ENCODE measurements around the gene ZFYVE9.
A peak's percentile ranks its signal among the peaks of the same experiment; 100 is the strongest.
"Not testable (repeated sequence)": the region's sequence is repeated elsewhere in the genome, so short reads cannot be mapped to it uniquely, and the experiment has no call there.

The ZFYVE9 gene, protein sequence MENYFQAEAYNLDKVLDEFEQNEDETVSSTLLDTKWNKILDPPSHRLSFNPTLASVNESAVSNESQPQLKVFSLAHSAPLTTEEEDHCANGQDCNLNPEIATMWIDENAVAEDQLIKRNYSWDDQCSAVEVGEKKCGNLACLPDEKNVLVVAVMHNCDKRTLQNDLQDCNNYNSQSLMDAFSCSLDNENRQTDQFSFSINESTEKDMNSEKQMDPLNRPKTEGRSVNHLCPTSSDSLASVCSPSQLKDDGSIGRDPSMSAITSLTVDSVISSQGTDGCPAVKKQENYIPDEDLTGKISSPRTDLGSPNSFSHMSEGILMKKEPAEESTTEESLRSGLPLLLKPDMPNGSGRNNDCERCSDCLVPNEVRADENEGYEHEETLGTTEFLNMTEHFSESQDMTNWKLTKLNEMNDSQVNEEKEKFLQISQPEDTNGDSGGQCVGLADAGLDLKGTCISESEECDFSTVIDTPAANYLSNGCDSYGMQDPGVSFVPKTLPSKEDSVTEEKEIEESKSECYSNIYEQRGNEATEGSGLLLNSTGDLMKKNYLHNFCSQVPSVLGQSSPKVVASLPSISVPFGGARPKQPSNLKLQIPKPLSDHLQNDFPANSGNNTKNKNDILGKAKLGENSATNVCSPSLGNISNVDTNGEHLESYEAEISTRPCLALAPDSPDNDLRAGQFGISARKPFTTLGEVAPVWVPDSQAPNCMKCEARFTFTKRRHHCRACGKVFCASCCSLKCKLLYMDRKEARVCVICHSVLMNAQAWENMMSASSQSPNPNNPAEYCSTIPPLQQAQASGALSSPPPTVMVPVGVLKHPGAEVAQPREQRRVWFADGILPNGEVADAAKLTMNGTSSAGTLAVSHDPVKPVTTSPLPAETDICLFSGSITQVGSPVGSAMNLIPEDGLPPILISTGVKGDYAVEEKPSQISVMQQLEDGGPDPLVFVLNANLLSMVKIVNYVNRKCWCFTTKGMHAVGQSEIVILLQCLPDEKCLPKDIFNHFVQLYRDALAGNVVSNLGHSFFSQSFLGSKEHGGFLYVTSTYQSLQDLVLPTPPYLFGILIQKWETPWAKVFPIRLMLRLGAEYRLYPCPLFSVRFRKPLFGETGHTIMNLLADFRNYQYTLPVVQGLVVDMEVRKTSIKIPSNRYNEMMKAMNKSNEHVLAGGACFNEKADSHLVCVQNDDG (N-terminal part only)

DNA sequence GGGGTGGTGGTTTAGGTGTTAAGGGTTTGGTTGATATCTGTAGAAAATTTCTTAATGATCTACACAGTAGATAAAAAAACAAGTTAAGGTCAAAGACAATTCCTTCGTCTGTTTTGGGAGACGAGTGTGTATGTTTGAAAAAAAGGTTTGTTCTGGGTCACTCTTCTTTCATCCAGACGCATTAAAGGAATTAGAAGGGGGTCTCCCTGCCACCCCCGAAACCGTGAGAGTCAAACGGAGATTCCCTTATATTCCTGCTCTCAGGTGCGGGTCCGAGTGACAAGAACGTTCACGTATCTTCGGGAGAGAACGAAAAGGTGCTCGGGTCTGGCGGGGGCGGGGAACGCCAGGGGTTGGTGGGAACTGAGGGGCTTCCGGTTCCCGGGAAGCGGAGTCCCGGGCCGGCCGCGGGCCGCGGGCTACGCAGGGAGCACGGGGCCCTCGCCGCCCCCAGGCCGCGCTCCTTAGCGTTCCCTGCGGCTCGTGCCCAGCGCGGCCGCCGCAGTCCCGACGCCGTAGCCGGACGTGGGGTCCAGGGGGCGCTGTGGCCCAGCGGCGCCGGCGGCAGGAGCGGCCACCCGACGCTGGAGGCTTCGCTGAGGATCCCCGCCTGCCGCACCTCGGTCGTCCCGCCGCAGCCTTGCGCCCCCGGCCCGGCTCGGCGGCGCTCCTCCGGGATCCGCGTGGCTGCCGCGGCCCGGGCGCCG, at the start of gene ZFYVE9:
TSS of gene ZFYVE9 (plus strand) at position 577 of the 707 bp plus-strand sequence. CDS start 91,118 bp downstream, outside the sequence.
- peak; percentile 68 for DNase-seq

DNA sequence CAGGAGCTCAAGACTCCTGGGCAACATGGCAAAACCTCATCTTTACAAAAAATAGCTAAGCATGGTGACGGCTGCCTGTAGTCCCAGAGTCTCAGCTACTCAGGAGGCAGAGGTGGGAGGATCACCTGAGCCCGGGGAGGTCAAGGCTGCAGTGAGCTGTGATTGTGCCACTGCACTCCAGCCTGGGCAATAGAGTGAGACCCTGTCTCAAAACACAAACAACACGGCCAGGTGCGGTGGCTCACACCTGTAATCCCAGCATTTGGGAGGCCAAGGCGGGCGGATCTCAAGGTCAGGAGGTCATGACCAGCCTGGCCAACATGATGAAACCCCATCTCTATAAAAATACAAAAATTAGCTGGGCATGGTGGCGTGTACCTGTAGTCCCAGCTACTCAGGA, 47.6 kb upstream of the ZFYVE9 start:
- not testable (repeated sequence) for DNase-seq

DNA sequence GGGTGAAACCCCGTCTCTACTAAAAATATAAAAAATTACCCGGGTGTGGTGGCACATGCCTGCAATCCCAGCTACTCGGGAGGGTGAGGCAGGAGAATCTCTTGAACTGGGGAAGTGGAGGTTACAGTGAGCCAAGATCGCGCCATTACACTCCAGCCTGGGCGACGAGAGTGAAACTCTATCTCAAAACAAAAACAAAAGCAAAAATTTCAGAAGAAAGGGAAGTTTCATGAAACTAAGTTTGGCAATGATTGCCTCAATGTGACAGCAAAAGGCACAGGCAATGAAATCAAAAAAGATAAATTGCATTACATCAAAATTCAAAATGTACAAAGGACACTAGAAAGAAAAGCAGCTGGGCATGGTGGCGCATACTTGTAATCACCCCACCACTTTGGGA, 45.7 kb upstream of the ZFYVE9 start:
- no peak for DNase-seq

DNA sequence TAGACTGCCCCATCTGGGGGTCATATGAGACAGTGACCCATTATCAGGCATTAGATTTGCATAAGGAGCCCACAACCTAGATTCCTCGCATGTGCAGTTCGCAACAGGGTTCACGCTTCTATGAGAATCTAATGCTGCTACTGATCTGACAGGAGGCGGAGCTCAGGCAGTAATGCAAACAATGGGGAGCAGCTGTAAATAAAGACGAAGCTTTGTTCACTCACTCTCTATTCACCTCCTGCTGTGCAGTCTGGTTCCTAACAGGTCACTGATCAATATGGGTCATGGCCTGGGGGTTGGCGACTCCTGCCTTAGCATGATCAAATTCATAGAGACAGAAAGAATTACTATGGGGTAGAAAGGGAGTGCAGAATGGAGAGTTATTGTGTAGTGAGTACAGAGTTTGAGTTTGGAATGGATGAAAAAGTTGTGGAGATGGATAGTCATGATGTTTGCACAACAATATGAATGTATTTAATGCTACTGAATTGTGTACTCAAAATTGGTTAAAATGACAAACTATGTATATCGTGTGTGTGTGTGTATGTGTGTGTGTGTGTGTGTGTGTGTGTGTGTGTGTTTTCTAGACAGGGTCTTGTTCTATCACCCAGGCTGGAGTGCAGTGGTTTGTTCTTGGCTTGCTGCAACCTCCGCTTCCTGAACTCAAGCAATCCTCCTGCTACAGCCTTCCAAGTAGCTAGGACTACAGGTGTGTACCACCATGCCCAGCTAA, 43.6 kb upstream of the ZFYVE9 start:
- no peak for DNase-seq

DNA sequence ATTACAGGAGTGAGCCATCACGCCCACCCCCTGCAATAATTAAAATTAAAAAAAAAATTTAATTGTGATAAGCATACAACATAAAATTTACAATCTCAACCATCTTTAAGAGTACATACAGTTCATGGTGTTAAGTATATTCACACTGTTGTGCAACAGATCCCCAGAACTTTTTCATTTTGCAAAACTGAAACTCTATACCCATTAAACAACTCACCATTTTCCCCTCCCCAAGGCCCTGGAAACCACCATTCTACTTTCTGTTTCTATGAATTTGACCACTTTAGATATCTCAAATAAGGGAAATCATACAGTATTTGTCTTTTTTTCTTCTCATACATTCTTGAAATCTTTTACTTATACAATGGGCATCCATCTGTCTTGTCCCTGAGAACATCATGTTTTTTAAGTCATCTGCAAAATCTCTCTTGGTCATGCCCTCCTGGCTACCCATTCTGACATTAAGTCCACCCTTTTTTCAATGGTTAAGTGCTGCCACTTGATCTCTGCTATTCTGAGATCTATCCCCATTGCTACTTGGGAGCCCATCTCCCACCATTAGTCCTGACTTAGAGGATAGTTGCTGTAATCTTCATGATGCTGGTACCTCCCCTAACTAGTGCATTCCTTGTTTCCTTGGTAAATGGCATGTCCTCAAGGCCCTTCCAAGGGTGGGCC, 39.4 kb upstream of the ZFYVE9 start:
- DNase-seq: no peak

DNA sequence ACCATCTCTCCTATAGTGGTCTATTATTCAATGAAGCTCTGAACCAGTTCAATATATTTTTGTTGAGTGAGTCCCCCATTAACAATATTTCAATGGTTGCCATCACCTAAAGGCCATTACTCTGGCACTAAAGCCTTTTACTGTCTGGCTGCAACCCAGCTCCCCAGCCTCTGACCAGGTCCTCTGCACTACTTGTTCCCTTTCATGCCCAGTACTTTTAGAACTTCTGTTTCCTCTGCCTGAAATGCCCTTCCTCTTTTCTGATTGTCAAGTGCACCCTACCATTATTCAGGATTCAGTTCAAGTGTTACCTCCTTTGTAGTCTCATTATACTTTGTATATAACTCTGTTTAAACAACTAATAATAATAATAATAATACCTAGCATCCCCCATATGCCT, 30.4 kb upstream of the ZFYVE9 start:
- DNase-seq: no peak

DNA sequence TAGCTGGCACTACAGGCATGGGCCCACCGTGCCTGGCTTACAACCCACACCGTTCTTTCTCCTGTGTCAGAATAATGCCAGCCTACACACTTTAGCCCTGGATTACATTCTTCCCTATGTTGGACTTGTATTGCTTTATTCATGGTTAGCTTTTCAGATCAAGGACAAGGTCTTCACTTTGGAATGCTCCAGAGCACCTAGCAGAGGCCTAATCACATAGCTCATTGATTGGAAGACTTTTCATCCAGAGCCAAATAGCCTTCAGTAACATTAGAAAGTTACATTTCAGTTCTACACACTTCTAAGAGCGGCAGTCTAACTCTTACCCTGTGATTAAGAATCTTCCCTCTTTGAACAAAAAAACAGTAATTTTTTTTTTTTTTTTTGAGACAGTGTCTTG, 29.4 kb upstream of the ZFYVE9 start:
- no peak for DNase-seq

DNA sequence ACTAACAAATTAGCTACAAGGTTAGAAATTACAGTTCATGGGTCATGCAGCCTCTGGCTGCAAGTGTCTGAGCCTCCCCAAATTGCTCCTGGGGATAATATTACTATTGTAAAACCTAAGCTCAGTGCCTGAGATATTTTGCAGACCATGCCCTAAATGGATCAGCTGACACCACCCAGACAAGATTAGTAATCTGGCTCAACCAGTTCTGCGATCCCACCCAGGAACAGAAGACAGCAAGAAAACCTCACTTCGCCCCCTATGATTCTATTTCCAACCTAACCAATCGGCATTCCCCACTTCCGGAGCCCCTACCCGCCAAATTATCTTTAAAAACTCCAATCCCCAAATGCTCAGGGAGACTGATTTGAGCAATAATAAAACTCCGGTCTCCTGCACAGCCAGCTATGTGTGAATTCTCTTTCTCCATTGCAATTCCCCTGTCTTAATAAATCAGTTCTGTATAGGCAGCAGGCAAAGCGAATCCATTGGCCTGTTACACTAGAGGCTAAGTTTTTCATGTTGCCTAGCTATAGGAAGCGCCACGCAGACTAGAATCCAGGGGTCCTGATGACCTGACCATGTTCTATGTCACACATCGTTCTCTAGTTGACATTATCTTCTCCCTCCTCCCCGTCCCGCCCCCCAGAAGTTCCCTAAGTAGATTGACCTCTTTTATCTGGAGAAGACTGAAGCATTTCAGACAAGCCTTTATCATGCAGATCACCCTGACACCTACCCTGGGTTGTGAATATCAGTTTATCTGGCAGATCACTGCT, 22.4 kb upstream of the ZFYVE9 start:
- DNase-seq: no peak

DNA sequence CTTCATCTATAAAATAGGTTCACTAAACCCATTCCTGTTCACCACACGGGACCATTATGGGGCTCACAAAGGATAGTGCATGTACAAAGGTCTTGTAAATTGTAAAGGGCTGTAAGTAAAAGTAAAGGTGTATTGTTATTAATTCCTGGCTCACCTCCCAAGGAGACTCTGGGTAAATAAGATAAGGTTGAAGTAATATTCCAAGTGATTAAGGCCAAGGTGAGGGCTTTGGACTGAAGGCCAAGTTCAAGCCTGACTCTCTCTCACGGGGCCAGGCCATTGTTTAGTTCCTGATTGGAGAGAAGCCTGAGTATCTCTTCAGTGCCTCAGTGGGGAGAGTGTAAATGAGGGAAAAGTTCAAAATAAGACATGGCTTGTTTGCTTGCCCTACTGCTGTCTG, 19.5 kb upstream of the ZFYVE9 start:
- DNase-seq: no peak

DNA sequence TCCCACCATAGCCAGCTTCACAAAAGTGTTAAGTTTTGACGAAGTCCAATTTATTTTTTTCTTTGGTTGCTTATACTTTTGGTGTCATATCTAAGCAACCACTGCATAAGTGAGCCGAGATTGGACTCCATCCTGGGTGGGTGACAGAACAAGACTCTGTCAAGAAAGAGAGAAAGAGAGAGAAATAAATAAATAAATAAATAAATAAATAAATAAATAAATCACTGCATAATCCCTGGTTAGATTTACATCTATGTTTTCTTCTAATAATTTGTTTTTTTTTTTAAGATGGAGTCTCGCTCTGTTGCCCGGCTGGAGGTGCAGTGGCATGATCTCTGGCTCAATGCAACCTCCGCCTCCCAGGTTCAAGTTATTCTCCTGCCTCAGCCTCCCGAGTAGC, 18.3 kb upstream of the ZFYVE9 start:
- DNase-seq: no peak

DNA sequence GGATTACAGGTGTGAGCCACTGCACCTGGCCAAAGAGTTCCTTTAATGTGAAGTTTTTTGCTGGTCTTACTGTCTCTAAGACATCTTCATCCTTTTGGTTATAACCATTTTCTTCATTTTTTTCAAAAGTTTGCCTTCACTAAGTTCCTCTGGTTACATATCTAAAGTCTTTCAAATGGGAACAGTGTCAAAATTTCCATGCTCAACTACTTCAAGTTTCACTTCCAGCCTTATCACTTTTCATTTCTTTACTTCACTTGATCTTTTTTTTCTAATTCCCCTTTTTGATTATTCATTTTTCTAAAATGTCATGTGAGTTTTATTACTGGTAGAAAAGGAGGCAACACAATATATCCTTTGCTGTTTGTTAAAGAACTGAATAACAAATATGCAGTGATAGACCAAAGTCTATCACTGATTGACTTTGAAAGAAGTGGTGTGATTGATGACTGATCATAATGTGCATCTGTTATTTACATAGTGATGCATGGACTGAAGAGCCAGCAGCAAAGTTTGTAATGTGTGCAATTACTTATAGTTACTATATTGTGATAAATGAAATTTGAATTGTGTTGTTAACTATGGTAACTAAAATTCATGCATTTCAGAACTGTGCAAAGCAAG, 16.0 kb upstream of the ZFYVE9 start:
- no peak for DNase-seq

DNA sequence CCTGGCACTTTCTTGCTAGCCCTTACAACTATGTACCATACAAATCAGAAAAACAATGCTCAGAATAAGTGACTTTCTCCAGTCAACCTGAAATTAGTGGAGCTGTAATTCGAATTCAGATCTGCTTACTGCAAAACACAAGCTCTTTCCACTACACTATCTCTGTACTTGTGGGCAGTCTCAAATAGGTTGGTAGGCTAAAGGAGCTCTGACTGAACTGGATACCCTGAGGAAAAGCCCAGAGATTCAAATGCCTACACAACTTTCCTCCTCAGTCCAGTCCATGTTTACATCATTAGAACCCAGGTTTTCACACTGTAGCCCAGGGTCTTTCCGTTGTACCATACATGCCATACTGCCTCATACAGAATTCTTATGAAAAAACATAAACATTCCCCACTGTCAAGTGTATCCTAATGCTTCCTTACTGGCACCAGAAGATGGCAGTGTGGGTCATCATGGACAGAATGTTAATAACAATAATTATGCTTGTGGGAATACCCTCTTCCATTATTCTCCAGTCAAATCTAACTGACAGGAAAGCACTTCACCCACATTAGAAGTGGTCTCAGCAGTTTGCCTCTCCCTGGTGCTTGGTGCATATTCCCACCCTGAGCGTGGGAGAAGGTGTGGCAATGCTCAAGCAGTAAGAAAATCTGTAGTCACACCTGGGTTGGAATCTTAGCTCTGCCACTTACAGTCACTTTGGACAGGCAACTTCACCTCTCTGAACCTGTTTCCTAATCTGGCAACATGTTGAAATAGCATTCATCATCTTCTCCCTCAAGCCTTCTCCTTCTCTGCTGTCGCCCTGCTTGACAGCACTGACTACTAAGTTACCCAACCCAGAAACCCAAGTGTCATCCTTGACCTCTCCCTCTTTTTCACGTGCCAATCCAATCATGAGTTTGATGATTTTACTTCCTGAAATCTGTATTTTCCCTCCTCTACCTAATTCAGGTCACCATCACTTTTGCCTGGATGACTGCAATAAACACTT, 14.4 kb upstream of the ZFYVE9 start:
- peak; percentile 47 for DNase-seq

DNA sequence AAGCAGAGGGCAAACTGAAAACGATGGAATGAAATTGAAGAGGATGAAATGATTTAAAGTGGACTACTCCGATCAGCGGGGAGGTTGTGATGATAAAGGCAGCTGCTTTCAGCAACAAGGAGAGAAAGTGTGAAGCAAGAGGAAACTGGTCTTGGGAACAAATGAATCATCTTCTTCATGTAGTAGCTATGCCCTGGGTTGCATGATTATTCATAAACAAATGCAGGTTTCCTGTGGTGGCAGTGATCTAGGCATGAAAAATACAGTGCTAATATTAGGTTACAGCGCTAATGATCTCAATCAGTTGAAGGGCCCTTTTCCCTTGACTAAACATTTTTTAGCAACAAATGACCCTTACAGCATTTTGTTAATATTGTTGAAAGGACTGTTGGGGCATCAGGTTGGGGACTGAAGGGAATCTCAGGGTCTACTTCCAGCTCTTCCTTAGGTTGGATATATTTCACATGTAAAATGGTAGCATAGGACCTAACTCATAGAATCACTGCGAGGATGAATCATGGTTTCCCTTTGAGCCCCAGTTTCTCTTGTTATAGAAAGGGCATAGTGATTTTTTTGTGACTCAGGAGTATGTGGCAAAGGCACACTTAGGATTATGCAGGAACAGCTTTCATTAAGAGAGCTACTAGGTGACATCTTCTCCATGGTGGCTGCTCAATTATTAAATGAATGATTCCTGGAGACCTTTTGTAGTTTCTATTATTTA, 1.9 kb upstream of the ZFYVE9 start:
- peak; percentile 44 for DNase-seq

DNA sequence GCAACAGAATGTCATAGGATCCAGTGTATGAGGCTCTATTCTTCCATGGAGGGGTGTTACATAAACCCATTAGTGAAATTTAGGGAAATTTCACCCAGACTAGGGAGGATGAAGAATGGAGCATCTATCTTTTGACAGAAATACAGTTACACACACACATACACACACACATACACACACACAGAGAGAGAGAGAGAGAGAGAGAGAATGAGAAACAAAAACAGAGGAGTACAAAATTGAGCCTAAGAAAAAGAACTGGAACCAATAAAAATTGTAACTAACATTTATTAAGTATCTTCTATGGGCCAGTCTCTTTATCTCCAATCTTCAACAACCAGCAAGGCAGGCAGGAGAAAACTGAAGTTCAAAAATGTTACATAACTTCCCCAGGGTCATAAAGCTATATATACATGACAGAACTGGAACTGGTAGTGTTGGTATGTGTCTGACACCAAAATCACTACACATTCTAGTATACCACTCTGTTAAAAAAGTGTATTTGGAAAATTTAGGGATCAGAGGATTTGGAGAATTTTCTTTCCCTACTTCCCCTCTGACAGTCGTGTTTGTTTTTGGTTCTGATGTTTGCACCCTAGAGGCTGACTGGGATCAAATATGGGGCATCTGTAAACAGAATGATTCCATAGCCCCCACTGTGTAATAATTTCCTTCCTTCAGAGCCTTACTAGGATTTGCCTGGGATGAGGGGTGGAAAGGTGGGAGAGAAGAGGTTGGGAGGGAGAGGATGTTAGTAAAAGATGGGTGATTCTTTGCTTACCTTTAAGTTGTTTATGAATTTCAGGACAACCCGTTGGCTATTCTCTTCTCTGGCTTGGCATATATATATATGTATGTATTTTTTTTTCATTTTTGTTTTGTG, 1.0 kb upstream of the ZFYVE9 start:
- DNase-seq: no peak

DNA sequence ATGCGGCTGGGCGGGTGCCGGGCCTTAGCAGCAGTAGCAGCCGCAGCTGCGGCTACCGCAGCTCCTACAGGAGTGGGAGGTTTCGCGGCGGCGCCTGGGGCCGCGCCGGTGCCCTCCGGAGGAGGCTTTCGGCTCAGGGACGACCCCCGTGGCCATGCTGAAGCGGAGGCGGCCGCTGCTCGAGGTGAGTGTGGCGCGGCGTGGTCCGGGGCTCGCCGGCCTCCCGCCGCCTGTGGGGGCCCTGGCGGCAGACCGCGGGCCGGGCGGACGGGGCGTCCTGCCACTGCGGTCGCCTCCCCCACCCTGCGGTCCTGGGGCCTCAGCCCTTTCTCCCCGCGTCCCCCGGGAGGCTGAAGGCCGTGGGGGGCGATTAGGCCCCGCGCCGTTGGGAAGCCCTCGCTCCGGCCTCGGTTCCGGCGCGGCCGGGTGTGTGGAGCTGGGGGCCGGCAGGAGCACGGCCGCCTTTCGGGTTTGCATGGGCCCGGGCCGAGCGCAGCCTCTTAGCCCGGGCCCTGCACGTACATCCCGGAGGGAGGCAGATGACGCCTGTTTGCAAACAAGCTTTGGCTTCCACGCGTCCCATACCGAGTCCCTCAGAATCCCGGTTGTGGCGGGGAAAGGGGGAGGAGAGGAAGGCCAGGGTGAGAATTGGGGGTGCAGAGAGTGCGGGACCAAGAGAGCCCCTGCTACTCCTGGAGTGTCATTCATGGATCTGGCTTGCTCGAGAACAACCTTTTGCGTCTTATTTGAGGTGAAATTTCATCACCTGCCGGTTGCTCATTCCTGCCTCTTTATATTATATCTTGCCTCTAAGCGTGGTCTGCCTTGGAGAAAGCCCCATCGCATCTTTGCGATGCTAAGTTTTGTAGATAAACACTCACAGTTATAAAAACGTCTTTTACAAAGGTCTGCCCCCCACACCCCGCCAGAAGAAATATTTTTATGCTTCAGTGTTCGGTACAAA, 613 bp downstream of the ZFYVE9 start:
- DNase-seq: no peak

DNA sequence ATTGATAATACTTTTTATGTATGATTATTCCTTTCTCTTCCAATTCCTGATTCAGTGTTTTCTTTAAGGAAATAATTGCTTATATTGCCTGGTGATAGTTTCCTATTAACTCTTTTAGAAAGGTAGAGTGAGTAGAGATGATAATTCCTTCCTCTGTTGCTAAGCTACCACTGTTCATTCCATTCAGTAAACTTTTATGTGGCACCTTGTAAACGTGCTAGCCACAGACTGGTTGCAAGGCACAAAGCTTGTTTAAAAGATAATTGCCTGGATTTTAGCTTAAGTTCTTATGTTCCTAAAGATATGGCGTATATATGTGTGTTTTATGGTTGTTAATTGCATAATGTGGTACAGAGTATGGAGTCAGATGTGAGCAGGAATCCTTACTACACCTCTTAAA, 3.2 kb downstream of the ZFYVE9 start:
- no peak for DNase-seq

All from CD4-positive, alpha-beta T cell treated with Interleukin-17A for 1 hour (primary cell).